GM18526 (cell line): ENCODE measurements around the gene TTC17.
A peak's percentile ranks its signal among the peaks of the same experiment; 100 is the strongest.

Source experiments
- POLR2A ChIP-seq: IDR thresholded peaks from 3 replicates; pipeline ENCODE4 v1.6.1; 2011; ENCODE audit not compliant: insufficient read length; ENCODE audit errors: extremely low read depth

The TTC17 gene

GRCh38 chr11:43358801-43359421 lies at the start of gene TTC17:
TTC17 (plus strand) TSS chr11:43358920; CDS start chr11:43358955, 35 bp downstream.
- peak; percentile 97 for TF ChIP-seq POLR2A

GRCh38 chr11:43311791-43312607 lies 46.7 kb upstream of the TTC17 start, which contains the start of gene API5:
API5 (plus strand) TSS chr11:43311996; CDS start chr11:43312128, 132 bp downstream.
- peak; percentile 87 for TF ChIP-seq POLR2A

GRCh38 chr11:43315966-43316365 lies 42.8 kb upstream of the TTC17 start:
- TF ChIP-seq POLR2A = no peak

GRCh38 chr11:43316451-43316850 lies 42.3 kb upstream of the TTC17 start:
- TF ChIP-seq POLR2A = no peak

GRCh38 chr11:43327987-43328386 lies 30.7 kb upstream of the TTC17 start:
- no peak for TF ChIP-seq POLR2A

GRCh38 chr11:43328482-43328881 lies 30.2 kb upstream of the TTC17 start:
- TF ChIP-seq POLR2A = no peak

- TF ChIP-seq POLR2A = no peak
Observed at GRCh38 chr11:43341159-43341558, 17.6 kb upstream of the TTC17 start.

- no peak for TF ChIP-seq POLR2A
Observed at GRCh38 chr11:43354311-43354710, 4.4 kb upstream of the TTC17 start.

GRCh38 chr11:43356336-43356735 lies 2.4 kb upstream of the TTC17 start:
- no peak for TF ChIP-seq POLR2A

GRCh38 chr11:43358279-43358800 lies 380 bp upstream of the TTC17 start:
- TF ChIP-seq POLR2A = no peak

- no peak for TF ChIP-seq POLR2A
Observed at GRCh38 chr11:43359422-43359818, 700 bp downstream of the TTC17 start.

GRCh38 chr11:43360361-43361032 lies 1.8 kb downstream of the TTC17 start:
- TF ChIP-seq POLR2A = no peak

- no peak for TF ChIP-seq POLR2A
Observed at GRCh38 chr11:43366677-43367076, 8.0 kb downstream of the TTC17 start.

- no peak for TF ChIP-seq POLR2A
Observed at GRCh38 chr11:43367382-43368178, 8.9 kb downstream of the TTC17 start.

- TF ChIP-seq POLR2A = no peak
Observed at GRCh38 chr11:43376065-43376464, 17.3 kb downstream of the TTC17 start.
